HG03457 (cell line): ENCODE results near the gene ROBO1.

Experiments used
- ATAC-seq: cut with Tn5 transposase; IDR thresholded peaks from one replicate; pipeline ENCODE4 v1.9.1; 2021; ENCODE audit warnings: moderate number of reproducible peaks; ENCODE audit not compliant: unreplicated experiment

ROBO1 gene

DNA sequence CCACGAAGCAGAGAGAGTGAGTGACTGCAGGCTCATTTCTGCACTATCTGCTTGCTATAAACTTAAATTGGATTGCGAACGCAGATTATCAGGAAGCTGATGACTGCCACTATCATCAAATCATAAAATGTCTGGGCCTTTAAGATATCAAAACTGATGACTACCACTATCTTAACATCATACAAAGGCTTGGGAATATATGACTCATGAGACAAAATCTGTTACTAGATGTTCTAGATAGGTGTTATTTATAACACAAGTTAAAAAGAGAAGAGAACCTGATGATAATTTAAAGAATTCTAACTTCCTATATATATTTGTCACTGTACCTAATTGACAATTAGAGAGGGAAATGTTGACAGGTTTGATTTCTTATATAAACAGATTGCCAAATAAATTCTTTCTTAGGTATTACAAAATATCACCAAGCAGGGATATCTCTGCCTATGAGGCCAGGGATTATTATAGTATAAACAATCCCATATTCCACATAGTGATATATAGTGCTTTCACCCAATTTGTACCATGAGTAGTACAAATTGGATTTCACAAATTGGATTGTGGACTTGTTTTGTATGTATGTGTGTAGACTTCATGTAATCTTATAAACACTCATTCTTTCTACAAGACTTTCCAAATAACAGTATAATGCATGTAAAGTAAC is 1157.2 kb downstream of the ROBO1 start:
- ATAC-seq, result no peak

DNA sequence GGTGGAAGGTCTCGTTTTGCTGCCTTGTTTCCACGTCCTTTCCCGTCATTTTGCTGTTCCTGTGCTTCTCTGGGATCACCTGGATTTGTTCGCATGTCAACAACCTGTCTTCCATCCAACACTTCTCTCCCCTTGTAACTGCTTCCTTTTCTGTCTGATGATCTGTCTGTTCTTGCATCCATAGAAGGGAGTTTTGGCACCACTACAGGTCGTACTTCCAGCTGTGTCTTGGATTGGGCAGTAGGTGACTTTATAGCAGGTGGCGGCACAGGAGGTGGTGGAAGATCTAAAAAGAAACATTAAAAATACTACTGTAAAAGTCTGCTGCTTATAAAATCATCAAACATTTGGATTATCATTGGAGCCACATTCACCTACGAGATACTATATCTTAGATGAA is 1161.0 kb downstream of the ROBO1 start:
- no peak for ATAC-seq

DNA sequence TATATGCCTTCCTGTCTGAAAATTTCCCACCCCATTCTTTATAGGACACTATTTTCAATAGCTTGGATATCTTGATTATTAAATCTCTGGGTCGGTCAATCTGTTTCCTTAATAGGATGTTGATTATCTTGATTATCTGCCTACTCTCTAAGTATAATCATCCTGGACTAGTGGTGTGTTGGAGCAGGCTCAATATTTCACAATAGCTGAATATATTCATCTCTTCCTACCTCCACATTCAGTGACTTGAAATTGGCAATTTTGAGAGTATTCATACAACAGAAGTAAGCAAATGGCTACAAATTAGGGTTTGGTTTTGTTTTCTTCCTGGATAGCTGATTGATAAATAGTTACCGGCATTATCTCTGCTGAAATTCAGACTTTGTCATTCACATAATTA is 1162.6 kb downstream of the ROBO1 start:
- ATAC-seq, result no peak

DNA sequence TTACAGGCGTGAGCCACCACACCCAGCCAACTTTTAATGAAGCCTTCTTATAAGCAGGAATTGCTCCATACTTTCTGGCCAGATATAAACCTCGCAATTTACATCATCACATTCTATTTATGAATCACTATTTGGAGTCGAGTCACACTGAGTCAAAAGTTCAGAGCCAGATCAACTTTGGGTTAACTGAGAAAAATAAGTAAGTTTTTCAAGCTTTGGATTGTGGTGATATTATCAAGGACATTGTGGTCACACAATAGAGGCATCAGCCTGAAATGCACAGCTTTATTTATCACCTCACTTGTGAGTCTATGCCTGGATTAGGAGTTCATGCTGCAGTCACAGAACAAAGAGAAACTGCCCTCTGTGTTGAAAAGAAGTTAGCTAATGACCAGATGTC is 1163.5 kb downstream of the ROBO1 start:
- ATAC-seq, result no peak

DNA sequence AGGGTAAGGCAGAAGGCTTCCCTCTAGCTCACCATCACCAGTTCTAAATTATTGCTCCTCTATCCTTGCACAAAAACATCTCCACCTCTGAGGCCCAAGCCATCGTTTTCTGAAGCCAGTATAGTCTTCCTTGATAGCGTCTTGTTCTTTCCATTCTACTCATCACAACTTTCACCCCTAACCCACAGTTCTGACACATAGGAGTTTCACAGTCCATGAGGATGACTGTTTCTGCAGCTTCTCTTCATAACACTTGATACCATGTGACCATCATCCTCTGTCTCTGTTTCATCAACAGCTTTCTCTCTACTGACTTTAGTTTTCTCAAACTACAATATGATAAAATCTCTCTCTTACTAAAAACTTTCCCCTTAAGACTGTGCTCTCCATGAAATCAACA is 1166.5 kb downstream of the ROBO1 start:
- no peak for ATAC-seq

DNA sequence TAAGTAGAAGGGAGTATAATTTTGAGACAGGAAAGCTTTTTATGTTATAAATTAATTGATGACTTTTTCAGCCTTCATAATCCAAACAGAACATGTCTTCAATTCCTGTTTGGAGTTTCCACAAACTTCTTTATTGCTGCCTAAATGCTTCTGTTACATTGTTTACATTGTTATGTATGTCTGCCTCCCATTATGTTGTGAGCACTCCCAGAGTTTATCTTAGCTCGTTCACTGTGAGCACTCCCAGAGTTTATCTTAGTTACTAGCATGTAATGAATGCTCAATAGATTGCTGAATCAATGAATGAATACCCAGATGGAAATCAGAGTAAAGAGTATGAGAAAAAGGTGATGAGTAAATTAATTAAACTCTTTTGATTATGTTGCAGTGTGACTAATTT is 1178.0 kb downstream of the ROBO1 start:
- ATAC-seq, result no peak

DNA sequence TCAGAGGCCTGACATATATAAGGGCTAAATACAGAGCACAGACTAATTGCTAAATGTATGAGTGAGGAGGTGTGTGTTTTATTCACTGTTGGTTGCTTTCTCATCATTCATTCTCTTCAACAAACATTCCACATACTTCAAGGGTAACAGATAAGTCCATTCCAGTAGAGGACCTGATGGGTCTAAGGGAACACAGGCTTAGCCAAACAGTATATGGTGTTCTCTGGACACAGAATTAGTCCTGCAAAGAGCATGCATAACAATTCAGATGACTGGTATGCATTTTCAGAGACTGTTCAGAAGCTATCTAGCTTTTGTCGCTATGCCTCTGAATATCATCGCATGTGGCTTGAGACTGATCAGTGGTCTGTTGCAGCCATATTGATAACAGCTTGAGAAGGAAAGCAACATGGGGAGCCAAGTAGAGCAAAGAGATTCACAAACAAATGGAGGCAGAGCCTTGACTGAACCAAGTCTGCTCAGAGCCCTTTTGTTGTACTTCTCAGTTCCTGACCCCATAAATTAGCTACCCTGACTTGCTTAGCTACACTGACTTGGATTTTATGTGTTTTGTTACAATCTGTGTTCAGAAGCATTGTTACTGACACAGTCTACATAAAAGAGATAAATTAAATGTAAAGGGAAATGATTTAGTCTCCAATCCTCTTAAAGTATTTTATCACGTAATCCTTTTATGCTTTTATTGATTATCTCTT is 1178.7 kb downstream of the ROBO1 start:
- no peak for ATAC-seq

DNA sequence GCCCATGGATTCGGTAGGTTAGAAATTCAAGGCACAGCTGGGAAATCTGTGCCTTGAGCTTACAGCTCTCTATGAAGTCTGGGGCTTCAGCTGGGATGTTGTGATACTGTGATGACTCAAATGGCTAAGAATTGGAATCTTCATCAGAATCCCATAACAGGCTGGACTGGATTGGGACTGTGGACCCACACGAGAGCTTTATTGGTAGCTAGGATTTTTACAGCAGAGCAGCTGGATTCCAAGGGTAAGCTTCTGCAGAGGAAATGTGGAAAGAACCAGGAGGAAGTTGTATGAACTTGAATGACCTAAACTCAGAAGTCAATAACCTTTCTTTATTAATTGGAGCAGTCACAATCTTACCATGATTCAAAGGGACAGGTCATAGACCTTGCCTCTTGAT is 1187.1 kb downstream of the ROBO1 start:
- no peak for ATAC-seq

DNA sequence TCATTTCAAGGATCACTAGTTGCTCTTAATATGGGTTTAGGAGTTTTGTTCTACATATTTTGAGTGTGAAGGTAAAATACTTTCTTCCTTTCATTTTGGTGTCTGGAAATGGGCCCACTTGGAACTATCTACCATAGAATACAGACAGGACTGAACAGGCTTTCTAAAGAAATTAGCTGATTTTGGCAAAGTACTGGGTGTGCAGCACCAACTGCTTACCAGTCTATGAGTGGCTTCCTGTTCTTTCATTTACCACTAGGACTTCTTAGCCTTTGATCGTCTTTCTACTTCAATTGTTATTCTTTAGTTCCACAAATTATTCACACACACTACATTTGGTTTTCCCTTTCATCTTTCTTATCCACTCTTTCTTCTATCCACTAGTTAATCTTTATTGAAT is 1196.3 kb downstream of the ROBO1 start:
- no peak for ATAC-seq

DNA sequence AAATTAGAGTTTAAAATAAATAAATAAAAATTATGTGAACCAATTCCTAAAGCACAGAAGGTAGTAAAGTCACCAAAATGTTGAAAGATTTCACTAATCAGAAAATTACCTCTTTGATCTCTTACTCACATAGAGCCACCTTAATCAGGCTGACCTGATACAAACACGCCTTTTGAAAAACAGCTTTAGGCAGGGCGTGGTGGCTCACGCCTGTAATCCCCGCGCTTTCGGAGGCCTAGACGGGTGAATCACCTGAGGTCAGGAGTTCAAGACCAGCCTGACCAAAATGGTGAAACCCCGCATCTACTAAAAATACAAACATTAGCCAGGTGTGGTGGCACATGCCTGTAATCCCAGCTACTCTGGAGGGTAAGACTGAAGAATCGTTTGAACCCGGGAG is 1197.3 kb downstream of the ROBO1 start:
- ATAC-seq, result no peak

DNA sequence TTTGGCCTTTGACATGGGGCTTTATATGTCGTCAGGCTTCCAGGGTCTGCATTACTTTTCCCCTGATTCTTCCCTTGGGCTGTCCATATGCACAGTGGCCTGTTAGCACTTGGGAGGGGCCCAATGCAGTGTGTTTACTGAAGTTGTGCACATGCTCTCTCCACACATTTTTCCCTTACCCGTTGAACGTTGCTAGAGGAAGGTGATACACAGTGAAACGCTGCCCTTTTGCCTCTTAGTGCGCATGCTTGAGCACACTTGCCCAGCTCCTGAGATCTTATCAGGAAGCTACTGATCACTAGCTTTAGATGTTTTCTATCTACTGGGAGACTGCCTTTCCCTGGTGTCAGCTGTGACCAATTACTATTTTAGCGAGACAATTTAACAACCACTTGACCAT is 1198.0 kb downstream of the ROBO1 start:
- ATAC-seq, result no peak

DNA sequence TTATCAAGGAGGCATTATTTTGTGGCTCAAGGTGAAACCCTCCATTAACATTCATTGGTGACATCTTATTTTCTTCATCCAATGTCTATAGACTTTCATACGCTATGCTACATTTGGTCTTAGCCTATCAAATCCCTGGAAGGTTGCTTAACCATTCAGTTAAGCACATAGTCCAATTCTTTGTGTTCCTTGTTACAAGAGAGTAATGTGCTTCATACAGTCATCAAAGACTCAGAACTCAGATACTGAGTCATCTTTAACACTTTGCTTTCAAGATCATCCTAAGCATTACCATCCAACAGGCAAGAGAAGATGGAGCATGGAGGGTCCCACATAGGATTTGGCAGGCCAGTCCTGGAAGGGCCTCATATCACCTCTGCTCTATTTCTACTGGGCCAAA is 1202.1 kb downstream of the ROBO1 start:
- ATAC-seq, result no peak

DNA sequence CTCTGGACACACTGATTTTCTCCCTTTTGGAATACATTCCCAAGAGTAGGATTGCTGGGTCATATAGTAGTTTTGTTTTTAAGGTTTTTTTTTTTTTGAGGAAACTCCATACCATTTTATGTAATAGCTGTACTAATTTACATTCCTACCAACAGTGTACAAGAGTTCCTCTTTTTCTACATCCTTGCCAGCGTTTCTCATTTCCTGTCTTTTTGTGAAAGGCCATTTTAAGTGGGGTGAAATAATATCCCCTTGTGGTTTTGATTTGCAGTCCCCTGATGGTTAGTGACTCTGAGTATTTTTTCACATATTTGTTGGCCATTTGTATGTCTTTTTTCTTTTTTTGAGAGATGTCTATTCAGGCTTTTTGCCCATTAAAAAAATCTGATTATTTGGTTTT is 1205.5 kb downstream of the ROBO1 start:
- ATAC-seq, result no peak
